OCI-LY3 (cell line): ENCODE results near the gene PINLYP.

Experiments
- EZH2phosphoT487 ChIP-seq: fragments of 200-600 bp; shearing (Covaris generic); IDR thresholded peaks from 2 replicates; pipeline ENCODE4 v1.6.1; 2018; ENCODE audit warnings: antibody characterized with exemption, mixed run types, low read depth
- TF ChIP-seq, protein P1 (sequence below): fragments of 200-600, 300-600 bp; sonication (generic); IDR thresholded peaks from 2 replicates; pipeline ENCODE4 v1.5.1; 2014; ENCODE audit warnings: antibody characterized with exemption, low read length, low read depth

- TF ChIP-seq, protein P1, sequence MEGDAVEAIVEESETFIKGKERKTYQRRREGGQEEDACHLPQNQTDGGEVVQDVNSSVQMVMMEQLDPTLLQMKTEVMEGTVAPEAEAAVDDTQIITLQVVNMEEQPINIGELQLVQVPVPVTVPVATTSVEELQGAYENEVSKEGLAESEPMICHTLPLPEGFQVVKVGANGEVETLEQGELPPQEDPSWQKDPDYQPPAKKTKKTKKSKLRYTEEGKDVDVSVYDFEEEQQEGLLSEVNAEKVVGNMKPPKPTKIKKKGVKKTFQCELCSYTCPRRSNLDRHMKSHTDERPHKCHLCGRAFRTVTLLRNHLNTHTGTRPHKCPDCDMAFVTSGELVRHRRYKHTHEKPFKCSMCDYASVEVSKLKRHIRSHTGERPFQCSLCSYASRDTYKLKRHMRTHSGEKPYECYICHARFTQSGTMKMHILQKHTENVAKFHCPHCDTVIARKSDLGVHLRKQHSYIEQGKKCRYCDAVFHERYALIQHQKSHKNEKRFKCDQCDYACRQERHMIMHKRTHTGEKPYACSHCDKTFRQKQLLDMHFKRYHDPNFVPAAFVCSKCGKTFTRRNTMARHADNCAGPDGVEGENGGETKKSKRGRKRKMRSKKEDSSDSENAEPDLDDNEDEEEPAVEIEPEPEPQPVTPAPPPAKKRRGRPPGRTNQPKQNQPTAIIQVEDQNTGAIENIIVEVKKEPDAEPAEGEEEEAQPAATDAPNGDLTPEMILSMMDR, result no peak
- TF ChIP-seq EZH2phosphoT487, result no peak
These were observed 14.9 kb upstream of the PINLYP start for GRCh38 chr19:43560687-43561086.
